SK-N-SH treated with all-trans-retinoic acid at 6 μM for 48 hours (cell line): Measurements from ENCODE around the gene KCMF1.

Experiments
- ARNTL ChIP-seq: fragments of 450-650 bp; formaldehyde crosslinking; IDR thresholded peaks from 2 replicates; pipeline ENCODE4 v1.5.0; 2020; ENCODE audit warnings: low read depth, mild to moderate bottlenecking, moderate library complexity, borderline replicate concordance
- BACH2 ChIP-seq: fragments of 250-450 bp; sonication (Bioruptor Pico); IDR thresholded peaks from 2 replicates; pipeline ENCODE4 v1.9.0; 2021; ENCODE audit warnings: mild to moderate bottlenecking, borderline replicate concordance
- GLIS3 ChIP-seq: fragments of 250-450 bp; sonication (Bioruptor Pico); IDR thresholded peaks from 2 replicates; pipeline ENCODE4 v1.5.0; 2020; ENCODE audit warnings: mild to moderate bottlenecking, moderate library complexity
- OSR1 ChIP-seq: fragments of 250-450 bp; sonication (Bioruptor Pico); IDR thresholded peaks from 2 replicates; pipeline ENCODE4 v1.8.0; 2022; ENCODE audit warnings: moderate library complexity, mild to moderate bottlenecking, inconsistent platforms
- TOX ChIP-seq: fragments of 250-450 bp; sonication (Bioruptor Pico); IDR thresholded peaks from 2 replicates; pipeline ENCODE4 v1.8.0; 2021; ENCODE audit warnings: mild to moderate bottlenecking, moderate library complexity, borderline replicate concordance
- ZC3H10 ChIP-seq: fragments of 250-450 bp; sonication (Bioruptor Pico); IDR thresholded peaks from 2 replicates; pipeline ENCODE4 v1.5.1; 2021; ENCODE audit warnings: mild to moderate bottlenecking, moderate library complexity
- ZFP3 ChIP-seq: fragments of 250-450 bp; sonication (Bioruptor Pico); IDR thresholded peaks from 2 replicates; pipeline ENCODE4 v1.5.0; 2020; ENCODE audit warnings: mild to moderate bottlenecking, moderate library complexity
- ZFP30 ChIP-seq: fragments of 450-650 bp; formaldehyde crosslinking; IDR thresholded peaks from 2 replicates; pipeline ENCODE4 v1.5.0; 2022; ENCODE audit warnings: mild to moderate bottlenecking, moderate library complexity
- ZNF70 ChIP-seq: fragments of 450-650 bp; formaldehyde crosslinking; IDR thresholded peaks from 2 replicates; pipeline ENCODE4 v1.5.0; 2020; ENCODE audit warnings: mild to moderate bottlenecking, moderate library complexity
- ZNF8 ChIP-seq: fragments of 450-650 bp; formaldehyde crosslinking; IDR thresholded peaks from 2 replicates; pipeline ENCODE4 v1.5.0; 2020; ENCODE audit warnings: mild to moderate bottlenecking, moderate library complexity
- TF ChIP-seq, protein P1 (sequence below): fragments of 250-450 bp; sonication (Bioruptor Pico); IDR thresholded peaks from 2 replicates; pipeline ENCODE4 v1.8.0; 2021; ENCODE audit warnings: low read depth, mild to moderate bottlenecking, moderate library complexity, borderline replicate concordance
- TF ChIP-seq, protein P2 (sequence below): fragments of 250-450 bp; sonication (Bioruptor Pico); IDR thresholded peaks from 2 replicates; pipeline ENCODE4 v1.5.1; 2020; ENCODE audit warnings: low read depth, mild to moderate bottlenecking, moderate library complexity
- TF ChIP-seq, protein P3 (sequence below): fragments of 250-450 bp; sonication (Bioruptor Pico); IDR thresholded peaks from 2 replicates; pipeline ENCODE4 v1.5.0; 2020; ENCODE audit warnings: mild to moderate bottlenecking, moderate library complexity

DNA sequence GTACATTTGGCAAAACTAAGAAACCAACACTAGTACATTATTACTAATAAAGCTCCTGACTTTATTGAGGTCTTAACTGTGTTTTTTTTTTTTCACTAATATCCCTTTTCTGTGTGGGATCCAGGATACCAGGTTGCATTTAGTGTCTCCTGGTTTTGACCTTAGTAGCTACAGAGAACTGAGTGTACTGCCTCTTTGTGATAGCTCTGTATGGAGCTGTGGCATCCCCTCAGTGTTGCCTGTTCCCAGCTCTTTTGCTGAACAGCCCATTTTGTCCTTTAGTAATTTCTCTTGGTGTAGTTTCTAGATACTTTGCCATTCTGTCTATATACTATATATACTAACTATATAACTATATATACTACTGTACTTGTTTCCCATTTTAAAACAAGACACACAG, 31.6 kb downstream of the KCMF1 start:
- TF ChIP-seq ZFP3 (CRISPR knock-in tag) = no peak
- TF ChIP-seq ZFP30 (CRISPR knock-in tag) = no peak
- TF ChIP-seq GLIS3 = no peak
- TF ChIP-seq, protein P1, sequence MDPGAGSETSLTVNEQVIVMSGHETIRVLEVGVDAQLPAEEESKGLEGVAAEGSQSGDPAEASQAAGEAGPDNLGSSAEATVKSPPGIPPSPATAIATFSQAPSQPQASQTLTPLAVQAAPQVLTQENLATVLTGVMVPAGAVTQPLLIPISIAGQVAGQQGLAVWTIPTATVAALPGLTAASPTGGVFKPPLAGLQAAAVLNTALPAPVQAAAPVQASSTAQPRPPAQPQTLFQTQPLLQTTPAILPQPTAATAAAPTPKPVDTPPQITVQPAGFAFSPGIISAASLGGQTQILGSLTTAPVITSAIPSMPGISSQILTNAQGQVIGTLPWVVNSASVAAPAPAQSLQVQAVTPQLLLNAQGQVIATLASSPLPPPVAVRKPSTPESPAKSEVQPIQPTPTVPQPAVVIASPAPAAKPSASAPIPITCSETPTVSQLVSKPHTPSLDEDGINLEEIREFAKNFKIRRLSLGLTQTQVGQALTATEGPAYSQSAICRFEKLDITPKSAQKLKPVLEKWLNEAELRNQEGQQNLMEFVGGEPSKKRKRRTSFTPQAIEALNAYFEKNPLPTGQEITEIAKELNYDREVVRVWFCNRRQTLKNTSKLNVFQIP (CRISPR knock-in tag) = no peak
- no peak for TF ChIP-seq ARNTL (CRISPR knock-in tag)
- TF ChIP-seq ZNF8 (CRISPR knock-in tag) = no peak
- TF ChIP-seq, protein P2, sequence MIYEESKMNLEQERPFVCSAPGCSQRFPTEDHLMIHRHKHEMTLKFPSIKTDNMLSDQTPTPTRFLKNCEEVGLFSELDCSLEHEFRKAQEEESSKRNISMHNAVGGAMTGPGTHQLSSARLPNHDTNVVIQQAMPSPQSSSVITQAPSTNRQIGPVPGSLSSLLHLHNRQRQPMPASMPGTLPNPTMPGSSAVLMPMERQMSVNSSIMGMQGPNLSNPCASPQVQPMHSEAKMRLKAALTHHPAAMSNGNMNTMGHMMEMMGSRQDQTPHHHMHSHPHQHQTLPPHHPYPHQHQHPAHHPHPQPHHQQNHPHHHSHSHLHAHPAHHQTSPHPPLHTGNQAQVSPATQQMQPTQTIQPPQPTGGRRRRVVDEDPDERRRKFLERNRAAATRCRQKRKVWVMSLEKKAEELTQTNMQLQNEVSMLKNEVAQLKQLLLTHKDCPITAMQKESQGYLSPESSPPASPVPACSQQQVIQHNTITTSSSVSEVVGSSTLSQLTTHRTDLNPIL = no peak
- TF ChIP-seq TOX = no peak
- no peak for TF ChIP-seq ZC3H10
- no peak for TF ChIP-seq BACH2 (CRISPR knock-in tag)
- TF ChIP-seq, protein P3, sequence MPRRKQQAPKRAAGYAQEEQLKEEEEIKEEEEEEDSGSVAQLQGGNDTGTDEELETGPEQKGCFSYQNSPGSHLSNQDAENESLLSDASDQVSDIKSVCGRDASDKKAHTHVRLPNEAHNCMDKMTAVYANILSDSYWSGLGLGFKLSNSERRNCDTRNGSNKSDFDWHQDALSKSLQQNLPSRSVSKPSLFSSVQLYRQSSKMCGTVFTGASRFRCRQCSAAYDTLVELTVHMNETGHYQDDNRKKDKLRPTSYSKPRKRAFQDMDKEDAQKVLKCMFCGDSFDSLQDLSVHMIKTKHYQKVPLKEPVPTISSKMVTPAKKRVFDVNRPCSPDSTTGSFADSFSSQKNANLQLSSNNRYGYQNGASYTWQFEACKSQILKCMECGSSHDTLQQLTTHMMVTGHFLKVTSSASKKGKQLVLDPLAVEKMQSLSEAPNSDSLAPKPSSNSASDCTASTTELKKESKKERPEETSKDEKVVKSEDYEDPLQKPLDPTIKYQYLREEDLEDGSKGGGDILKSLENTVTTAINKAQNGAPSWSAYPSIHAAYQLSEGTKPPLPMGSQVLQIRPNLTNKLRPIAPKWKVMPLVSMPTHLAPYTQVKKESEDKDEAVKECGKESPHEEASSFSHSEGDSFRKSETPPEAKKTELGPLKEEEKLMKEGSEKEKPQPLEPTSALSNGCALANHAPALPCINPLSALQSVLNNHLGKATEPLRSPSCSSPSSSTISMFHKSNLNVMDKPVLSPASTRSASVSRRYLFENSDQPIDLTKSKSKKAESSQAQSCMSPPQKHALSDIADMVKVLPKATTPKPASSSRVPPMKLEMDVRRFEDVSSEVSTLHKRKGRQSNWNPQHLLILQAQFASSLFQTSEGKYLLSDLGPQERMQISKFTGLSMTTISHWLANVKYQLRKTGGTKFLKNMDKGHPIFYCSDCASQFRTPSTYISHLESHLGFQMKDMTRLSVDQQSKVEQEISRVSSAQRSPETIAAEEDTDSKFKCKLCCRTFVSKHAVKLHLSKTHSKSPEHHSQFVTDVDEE = no peak
- no peak for TF ChIP-seq OSR1
- no peak for TF ChIP-seq ZNF70 (CRISPR knock-in tag)
